ENCODE results near the gene MYO15A.

- no peak for TF ChIP-seq CTCF (conservative IDR thresholded peaks at IDR 0.05 in 1 of 2, IDR thresholded peaks at IDR 0.05 in 1 of 2; ENCODE audit: low read depth in 1 of 2, low read length in 2 of 2)
- no peak for TF ChIP-seq EZH2 (IDR thresholded peaks at IDR 0.05; ENCODE audit: low read length, missing control alignments)
These were observed 42.7 kb downstream of the MYO15A start for GRCh38 chr17:18151290-18151689.
